Retina (tissue), 1 donor: ENCODE measurements around the gene GPBP1L1.
"Not testable (repeated sequence)": the region's sequence is repeated elsewhere in the genome, so short reads cannot be mapped to it uniquely, and the experiment has no call there.

Experiments
- DNase-seq: peaks from one replicate; pipeline ENCODE4 v3.0.0-alpha.2; 2016

The GPBP1L1 gene

DNA sequence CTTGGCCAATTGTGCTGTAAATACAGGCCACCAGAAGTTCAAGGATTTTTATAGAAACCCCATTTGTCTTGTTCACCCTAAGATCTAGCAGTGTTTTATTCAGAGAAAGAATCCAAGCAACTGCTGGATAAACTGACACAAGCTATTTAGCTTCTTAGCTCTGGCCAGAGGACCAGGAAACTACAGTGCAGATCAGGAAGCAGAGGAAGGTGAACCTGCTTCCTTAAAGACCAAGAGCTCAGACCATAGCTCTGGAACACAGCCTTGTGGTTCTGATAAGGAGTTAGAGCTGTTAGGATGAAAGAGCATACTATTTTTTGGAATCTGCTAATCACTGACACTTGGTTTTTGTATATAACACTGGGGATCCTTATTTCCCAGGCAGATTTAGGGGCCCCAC, 57.3 kb downstream of the GPBP1L1 start:
- DNase-seq, result no peak

DNA sequence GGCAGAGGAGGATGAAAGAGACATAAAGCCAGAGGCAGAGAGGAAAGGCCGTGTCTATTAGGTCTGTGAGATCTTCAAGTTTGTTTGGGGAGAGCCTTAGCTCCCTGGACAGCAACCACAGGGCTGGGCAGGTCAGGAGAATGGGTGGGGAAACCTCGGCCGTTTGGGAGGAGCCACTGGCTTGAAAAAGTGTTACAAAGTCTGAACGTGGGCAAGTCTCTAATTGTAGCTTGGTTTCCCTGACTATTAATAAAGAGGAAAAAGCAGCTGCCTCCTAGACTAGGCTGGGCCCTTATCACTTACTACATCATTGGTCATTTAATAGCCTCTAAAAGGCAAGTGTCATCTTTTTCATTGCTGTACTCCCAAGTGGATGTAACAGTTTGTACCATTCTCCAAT, 62.4 kb downstream of the GPBP1L1 start, which contains the start of gene CCDC17:
Gene CCDC17, minus strand, starts transcription at position 83 of the 400 bp plus-strand sequence. CDS start 145 bp downstream, outside the sequence.
- DNase-seq, result no peak

- peak; percentile 44 for DNase-seq
Observed at GRCh38 chr1:45622524-45623394, 63.6 kb downstream of the GPBP1L1 start.

- no peak for DNase-seq
Observed at GRCh38 chr1:45621895-45622523, 64.3 kb downstream of the GPBP1L1 start.

DNA sequence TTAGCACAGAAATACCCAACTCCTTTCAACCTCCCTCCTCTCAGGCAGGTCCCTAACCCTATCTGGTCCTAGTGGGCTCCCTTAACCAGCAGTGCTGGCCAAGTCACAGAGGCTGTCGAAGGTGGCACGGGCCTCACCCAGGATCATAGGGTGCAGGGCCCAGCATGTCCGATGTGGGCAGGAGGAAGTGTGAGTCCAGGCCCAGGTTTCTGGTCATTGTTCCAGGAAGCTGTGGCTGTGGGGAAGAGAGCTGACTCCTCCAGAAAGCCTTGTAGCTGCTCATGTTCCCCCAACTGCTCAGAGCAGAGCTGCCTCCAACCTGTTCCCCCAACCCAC, 64.9 kb downstream of the GPBP1L1 start:
- DNase-seq, result no peak

GRCh38 chr1:45620588-45621500, 65.5 kb downstream of the GPBP1L1 start:
- DNase-seq, result no peak

GRCh38 chr1:45619149-45619921, 67.0 kb downstream of the GPBP1L1 start:
- DNase-seq, result no peak

- no peak for DNase-seq
Observed at GRCh38 chr1:45617618-45618017, 68.7 kb downstream of the GPBP1L1 start.

GRCh38 chr1:45615885-45616284, 70.4 kb downstream of the GPBP1L1 start:
- DNase-seq, result no peak

GRCh38 chr1:45612941-45613579, 73.3 kb downstream of the GPBP1L1 start:
- DNase-seq, result no peak

- DNase-seq, result no peak
Observed at GRCh38 chr1:45610589-45611226, 75.6 kb downstream of the GPBP1L1 start.

GRCh38 chr1:45608175-45609156, 77.9 kb downstream of the GPBP1L1 start:
- DNase-seq, result no peak

GRCh38 chr1:45607404-45608074, 78.8 kb downstream of the GPBP1L1 start:
- no peak for DNase-seq

GRCh38 chr1:45604239-45604638, 82.1 kb downstream of the GPBP1L1 start:
- no peak for DNase-seq

DNA sequence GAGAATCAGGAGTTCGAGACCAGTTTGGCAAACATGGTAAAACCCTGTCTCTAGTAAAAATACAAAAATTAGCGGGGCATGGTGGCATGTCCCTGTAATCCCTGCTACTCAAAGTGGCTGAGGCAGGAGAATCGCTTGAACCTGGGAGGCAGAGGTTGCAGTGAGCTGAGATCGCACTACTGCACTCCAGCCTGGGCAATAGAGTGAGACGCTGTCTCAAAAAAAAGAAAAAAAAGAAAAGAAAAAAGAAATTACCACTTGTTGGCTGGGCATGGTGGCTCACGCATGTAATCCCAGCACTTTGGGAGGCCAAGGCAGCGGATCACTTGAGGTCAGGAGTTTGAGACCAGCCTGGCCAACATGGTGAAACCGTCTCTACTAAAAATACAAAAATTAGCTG, 89.6 kb downstream of the GPBP1L1 start:
- not testable (repeated sequence) for DNase-seq

GRCh38 chr1:45594412-45594811, 91.9 kb downstream of the GPBP1L1 start:
- DNase-seq, result no peak

GRCh38 chr1:45589861-45590260, 96.5 kb downstream of the GPBP1L1 start:
- no peak for DNase-seq

- DNase-seq, result no peak
Observed at GRCh38 chr1:45586769-45587168, 99.6 kb downstream of the GPBP1L1 start.

DNA sequence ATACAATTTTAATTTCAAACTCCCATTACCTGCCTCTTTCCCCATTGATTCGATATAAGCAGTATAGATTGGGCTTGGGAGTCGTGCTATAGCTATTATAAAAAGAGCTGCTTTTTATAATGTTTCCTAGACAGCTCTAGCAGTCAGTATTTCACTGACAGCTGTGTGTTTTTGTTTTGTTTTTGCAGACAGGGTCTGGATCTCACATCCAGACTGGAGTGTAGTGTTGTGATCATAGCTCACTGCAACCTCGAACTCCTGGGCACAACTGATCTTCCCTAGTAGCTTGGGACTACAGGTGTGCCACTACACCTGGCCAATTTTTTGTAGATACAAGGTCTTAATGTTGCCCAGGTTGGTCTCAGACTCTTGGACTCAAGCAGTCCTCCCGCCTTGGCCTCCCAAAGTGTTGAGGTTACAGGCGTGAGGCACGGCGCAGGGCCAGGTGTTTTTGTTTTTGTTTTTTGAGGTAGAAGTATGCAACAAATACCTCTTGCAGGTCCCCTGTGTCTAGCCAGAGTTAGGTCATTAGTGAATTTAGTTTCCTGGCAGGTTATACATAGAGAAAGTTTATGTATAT, 100.7 kb downstream of the GPBP1L1 start:
- no peak for DNase-seq
